Hepatocyte (in vitro differentiated cells): ENCODE data around the gene FBXO38.

Experiments
- CTCF ChIP-seq: fragments of 200-600 bp; sonication (generic); IDR thresholded peaks from 2 replicates; pipeline ENCODE4 v1.5.1; 2016; ENCODE audit warnings: antibody characterized with exemption, mild to moderate bottlenecking; ENCODE audit not compliant: poor library complexity
- EZH2 ChIP-seq: fragments of 200-600 bp; sonication (generic); IDR thresholded peaks from 2 replicates; pipeline ENCODE4 v1.6.1; 2016; ENCODE audit warnings: antibody characterized with exemption, mild to moderate bottlenecking, borderline replicate concordance

GRCh38 chr5:148387325-148387724 is 3.6 kb downstream of the FBXO38 start:
- TF ChIP-seq CTCF (no peak), EZH2 (no peak)
